ENCODE results near the gene RTN4RL1.

DNA sequence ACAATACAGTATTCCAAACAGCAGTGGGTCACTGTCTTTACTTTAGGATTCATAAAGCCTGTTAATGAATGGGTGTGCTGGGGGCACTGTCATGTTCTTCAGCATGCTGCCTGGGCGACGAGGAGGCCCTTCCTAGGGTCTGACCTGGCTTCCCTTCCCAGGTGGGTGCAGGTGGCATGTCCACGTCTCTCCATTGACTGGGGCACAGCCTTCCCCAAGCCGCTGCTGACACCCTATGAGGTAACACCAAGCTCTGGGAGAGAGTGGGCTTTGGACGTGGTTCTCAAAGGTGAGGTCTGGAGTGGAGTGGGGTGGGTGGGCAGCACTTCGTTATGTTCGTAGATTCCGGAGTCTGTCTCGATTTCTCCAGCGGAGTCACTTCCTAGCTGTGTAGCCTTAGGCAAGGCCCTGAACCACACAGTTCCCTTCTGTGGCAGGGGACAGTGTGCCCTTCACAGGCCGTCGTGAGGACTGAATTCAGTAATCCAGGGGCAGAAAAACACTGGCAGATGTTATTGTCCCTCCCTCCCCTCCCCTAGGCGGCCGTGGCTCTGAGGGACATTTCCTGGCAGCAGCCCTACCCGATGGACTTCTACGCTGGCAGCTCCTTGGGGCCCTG lies 15.9 kb upstream of the RTN4RL1 start:
- TF ChIP-seq, protein P1, sequence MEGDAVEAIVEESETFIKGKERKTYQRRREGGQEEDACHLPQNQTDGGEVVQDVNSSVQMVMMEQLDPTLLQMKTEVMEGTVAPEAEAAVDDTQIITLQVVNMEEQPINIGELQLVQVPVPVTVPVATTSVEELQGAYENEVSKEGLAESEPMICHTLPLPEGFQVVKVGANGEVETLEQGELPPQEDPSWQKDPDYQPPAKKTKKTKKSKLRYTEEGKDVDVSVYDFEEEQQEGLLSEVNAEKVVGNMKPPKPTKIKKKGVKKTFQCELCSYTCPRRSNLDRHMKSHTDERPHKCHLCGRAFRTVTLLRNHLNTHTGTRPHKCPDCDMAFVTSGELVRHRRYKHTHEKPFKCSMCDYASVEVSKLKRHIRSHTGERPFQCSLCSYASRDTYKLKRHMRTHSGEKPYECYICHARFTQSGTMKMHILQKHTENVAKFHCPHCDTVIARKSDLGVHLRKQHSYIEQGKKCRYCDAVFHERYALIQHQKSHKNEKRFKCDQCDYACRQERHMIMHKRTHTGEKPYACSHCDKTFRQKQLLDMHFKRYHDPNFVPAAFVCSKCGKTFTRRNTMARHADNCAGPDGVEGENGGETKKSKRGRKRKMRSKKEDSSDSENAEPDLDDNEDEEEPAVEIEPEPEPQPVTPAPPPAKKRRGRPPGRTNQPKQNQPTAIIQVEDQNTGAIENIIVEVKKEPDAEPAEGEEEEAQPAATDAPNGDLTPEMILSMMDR (IDR thresholded peaks at IDR 0.05), result no peak
- no peak for TF ChIP-seq POLR2AphosphoS5 (IDR thresholded peaks at IDR 0.05; ENCODE audit: low read depth, low read length)
- no peak for TF ChIP-seq SIN3A (IDR thresholded peaks at IDR 0.05; ENCODE audit: borderline replicate concordance, insufficient read depth, low read depth, low read length)
- TF ChIP-seq, protein P2, sequence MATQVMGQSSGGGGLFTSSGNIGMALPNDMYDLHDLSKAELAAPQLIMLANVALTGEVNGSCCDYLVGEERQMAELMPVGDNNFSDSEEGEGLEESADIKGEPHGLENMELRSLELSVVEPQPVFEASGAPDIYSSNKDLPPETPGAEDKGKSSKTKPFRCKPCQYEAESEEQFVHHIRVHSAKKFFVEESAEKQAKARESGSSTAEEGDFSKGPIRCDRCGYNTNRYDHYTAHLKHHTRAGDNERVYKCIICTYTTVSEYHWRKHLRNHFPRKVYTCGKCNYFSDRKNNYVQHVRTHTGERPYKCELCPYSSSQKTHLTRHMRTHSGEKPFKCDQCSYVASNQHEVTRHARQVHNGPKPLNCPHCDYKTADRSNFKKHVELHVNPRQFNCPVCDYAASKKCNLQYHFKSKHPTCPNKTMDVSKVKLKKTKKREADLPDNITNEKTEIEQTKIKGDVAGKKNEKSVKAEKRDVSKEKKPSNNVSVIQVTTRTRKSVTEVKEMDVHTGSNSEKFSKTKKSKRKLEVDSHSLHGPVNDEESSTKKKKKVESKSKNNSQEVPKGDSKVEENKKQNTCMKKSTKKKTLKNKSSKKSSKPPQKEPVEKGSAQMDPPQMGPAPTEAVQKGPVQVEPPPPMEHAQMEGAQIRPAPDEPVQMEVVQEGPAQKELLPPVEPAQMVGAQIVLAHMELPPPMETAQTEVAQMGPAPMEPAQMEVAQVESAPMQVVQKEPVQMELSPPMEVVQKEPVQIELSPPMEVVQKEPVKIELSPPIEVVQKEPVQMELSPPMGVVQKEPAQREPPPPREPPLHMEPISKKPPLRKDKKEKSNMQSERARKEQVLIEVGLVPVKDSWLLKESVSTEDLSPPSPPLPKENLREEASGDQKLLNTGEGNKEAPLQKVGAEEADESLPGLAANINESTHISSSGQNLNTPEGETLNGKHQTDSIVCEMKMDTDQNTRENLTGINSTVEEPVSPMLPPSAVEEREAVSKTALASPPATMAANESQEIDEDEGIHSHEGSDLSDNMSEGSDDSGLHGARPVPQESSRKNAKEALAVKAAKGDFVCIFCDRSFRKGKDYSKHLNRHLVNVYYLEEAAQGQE (IDR thresholded peaks at IDR 0.05; ENCODE audit: insufficient read depth in 1 of 2, low read depth in 2 of 2, low read length in 1 of 2), result no peak
- TF ChIP-seq TCF7L2 (IDR thresholded peaks at IDR 0.05; ENCODE audit: low read depth, low read length), result no peak

Measured in Panc1 (cell line).